GM23248 (cell line): ENCODE measurements around the gene DUSP22. TPM values are rescaled to one million over a fixed set of nuclear protein-coding genes. Genes with fewer than 3 reads are reported as not detected.

Experiments used
- DNase-seq: peaks from one replicate; pipeline ENCODE4 v3.0.0-alpha.2; 2015
- H2AFZ ChIP-seq: fragments of 200-600 bp; sonication (generic); 2 replicates; pipeline ENCODE4 v1.6.1; 2016; ENCODE audit warnings: antibody characterized with exemption
- H3F3A ChIP-seq: fragments of 200-600 bp; sonication (generic); 2 replicates; pipeline ENCODE4 v1.6.1; 2016; ENCODE audit warnings: mild to moderate bottlenecking, antibody characterized with exemption, mixed run types; ENCODE audit not compliant: insufficient read depth
- H3K27ac ChIP-seq: fragments of 200-600 bp; sonication (generic); 2 replicates; pipeline ENCODE4 v1.5.1; 2016; ENCODE audit warnings: mild to moderate bottlenecking
- H3K27me3 ChIP-seq: fragments of 200-600 bp; sonication (generic); replicated peaks from 2 replicates; pipeline ENCODE4 v1.6.1; 2016; ENCODE audit warnings: mild to moderate bottlenecking; ENCODE audit not compliant: insufficient read depth
- H3K36me3 ChIP-seq: fragments of 200-600 bp; sonication (generic); 2 replicates; pipeline ENCODE4 v1.6.1; 2016; ENCODE audit warnings: low read depth, mild to moderate bottlenecking
- H3K4me1 ChIP-seq: fragments of 200-600 bp; sonication (generic); 2 replicates; pipeline ENCODE4 v1.6.1; 2016; ENCODE audit warnings: mild to moderate bottlenecking; ENCODE audit not compliant: insufficient read depth
- H3K4me2 ChIP-seq: fragments of 200-600 bp; sonication (generic); one replicate; pipeline ENCODE4 v1.6.1; 2016; ENCODE audit warnings: mild to moderate bottlenecking; ENCODE audit not compliant: unreplicated experiment
- H3K4me3 ChIP-seq: fragments of 200-600 bp; sonication (generic); 2 replicates; pipeline ENCODE4 v1.5.1; 2016; ENCODE audit warnings: mild to moderate bottlenecking
- H3K79me2 ChIP-seq: fragments of 200-600 bp; sonication (generic); 2 replicates; pipeline ENCODE4 v1.6.1; 2016; ENCODE audit warnings: mild to moderate bottlenecking; ENCODE audit not compliant: insufficient read depth
- H3K9ac ChIP-seq: fragments of 200-600 bp; sonication (generic); 2 replicates; pipeline ENCODE4 v1.6.1; 2016; ENCODE audit warnings: mild to moderate bottlenecking
- H3K9me2 ChIP-seq: fragments of 200-600 bp; sonication (generic); 2 replicates; pipeline ENCODE4 v1.6.1; 2016; ENCODE audit warnings: mixed run types, mild to moderate bottlenecking, moderate library complexity; ENCODE audit not compliant: insufficient read depth
- H3K9me3 ChIP-seq: fragments of 200-600 bp; sonication (generic); one replicate; pipeline ENCODE4 v1.6.1; 2017; ENCODE audit warnings: low read depth
- H4K20me1 ChIP-seq: fragments of 200-600 bp; sonication (generic); 2 replicates; pipeline ENCODE4 v1.6.0; 2016; ENCODE audit not compliant: insufficient read depth
- EZH2 ChIP-seq: fragments of 200-600 bp; sonication (generic); IDR thresholded peaks from 2 replicates; pipeline ENCODE4 v1.6.1; 2018; ENCODE audit warnings: antibody characterized with exemption, mild to moderate bottlenecking; ENCODE audit not compliant: insufficient read depth, poor library complexity, severe bottlenecking
- EZH2phosphoT487 ChIP-seq: fragments of 200-600 bp; sonication (generic); IDR thresholded peaks from 2 replicates; pipeline ENCODE4 v1.6.1; 2018; ENCODE audit warnings: antibody characterized with exemption, moderate library complexity, mild to moderate bottlenecking, low read depth; ENCODE audit not compliant: insufficient read depth
- WGBS, 2 experiments: methylation state at CpG; one replicate each; pipeline ENCODE4 v1.1.6; 2015 to 2017; ENCODE audit warnings: low lambda C conversion rate in 2 of 2, low coverage in 1 of 2; ENCODE audit errors: missing lambda C conversion rate in 2 of 2; 5-methylcytosine and 5-hydroxymethylcytosine counted together
- in situ Hi-C: fragments of 300-500 bp; cut with MboI; formaldehyde crosslinking; loops from 2 replicates; pipeline ENCODE4 v1.15.0; 2020
- polyA plus RNA-seq: library from polyadenylated mRNA; unstranded; fragments of >200 nt; fragmentation: Nextera tagmentation; extraction: Ambion mirVana; gene quantifications from 2 replicates; pipeline ENCODE4 v1.2.1, GENCODE V29; 2016
- total RNA-seq: library from RNA; depleted of rRNA; stranded (reverse); fragments of >200 nt; shearing (Covaris generic); gene quantifications from 2 replicates; pipeline ENCODE4 v1.2.3, GENCODE V29; 2014

Gene DUSP22
- total and polyA plus RNA-seq, 2 experiments from 2014 or later: 12.4 to 15.7 TPM

- H3K27me3 ChIP-seq: no peaks in the 10 kb centered on the region
- H3K9ac ChIP-seq: no peak overlapping the region
- no peak overlapping the region for H2AFZ ChIP-seq
- H3K9me3 ChIP-seq: no peaks in the 10 kb centered on the region
- no peak overlapping the region for H3K27ac ChIP-seq
- H3K4me1 ChIP-seq: no peaks in the 10 kb centered on the region
- H3K9me2 ChIP-seq: no peaks in the 10 kb centered on the region
- WGBS, 2 experiments: 60 to 63% methylated on average over 10 of the region's 10 CpGs
- no peaks in the 10 kb centered on the region for H4K20me1 ChIP-seq
- no peak for DNase-seq
- H3K36me3 ChIP-seq: no peaks in the 10 kb centered on the region
- no peaks in the 10 kb centered on the region for H3F3A ChIP-seq
- in situ Hi-C loops: no loop called here
- no peak for TF ChIP-seq EZH2phosphoT487
- TF ChIP-seq EZH2: no peak
- H3K79me2 ChIP-seq: no peaks in the 10 kb centered on the region
- H3K4me2 ChIP-seq: no peak overlapping the region
- no peak overlapping the region for H3K4me3 ChIP-seq
Measured at GRCh38 chr6:315921-316752, 23.9 kb downstream of the DUSP22 start.

DNA sequence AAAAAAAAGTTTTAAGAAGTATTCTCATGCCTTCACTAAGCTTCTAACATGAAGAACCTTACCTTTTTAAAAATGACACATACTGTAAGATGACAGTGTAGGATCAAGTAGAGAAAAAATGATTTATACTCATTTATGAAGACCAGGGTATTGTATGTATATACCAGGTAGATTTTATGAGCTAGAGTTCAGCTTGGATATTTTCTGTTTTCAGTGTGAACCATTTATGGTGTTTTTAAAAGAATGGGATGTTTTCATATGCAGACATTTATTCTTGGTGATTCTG, 24.4 kb downstream of the DUSP22 start:
- no peak overlapping the region for H3K4me2 ChIP-seq
- no peaks in the 10 kb centered on the region for H3K27me3 ChIP-seq
- H3K9me3 ChIP-seq: no peaks in the 10 kb centered on the region
- H3K79me2 ChIP-seq: no peaks in the 10 kb centered on the region
- no peak for DNase-seq
- H3K36me3 ChIP-seq: no peaks in the 10 kb centered on the region
- no peaks in the 10 kb centered on the region for H3K4me1 ChIP-seq
- H3K9ac ChIP-seq: no peak overlapping the region
- no peak for TF ChIP-seq EZH2
- no peak for TF ChIP-seq EZH2phosphoT487
- no peaks in the 10 kb centered on the region for H4K20me1 ChIP-seq
- in situ Hi-C loops: no loop called here
- no peak overlapping the region for H3K4me3 ChIP-seq
- no peaks in the 10 kb centered on the region for H3F3A ChIP-seq
- no peak overlapping the region for H3K27ac ChIP-seq
- no peak overlapping the region for H2AFZ ChIP-seq
- no peaks in the 10 kb centered on the region for H3K9me2 ChIP-seq

DNA sequence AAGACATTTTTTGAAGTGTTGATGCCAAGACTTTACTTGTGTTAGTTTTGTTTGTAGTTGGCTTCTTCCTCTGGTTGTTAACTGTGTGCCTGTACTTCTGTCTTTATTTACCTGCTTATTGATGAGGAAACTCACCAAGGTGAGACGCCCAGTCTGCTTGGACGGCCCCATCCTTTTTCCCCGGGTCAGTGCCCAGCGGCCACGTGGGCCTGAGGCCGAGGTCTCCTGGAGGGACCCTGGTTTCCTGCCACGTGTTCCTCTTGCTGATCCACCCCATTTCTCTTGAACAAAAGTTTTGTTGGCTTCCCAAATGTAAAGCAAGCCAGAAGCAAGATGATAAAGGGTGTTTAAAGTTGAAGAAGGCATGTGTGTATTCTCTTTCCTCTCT, 24.8 kb downstream of the DUSP22 start:
- Histone ChIP-seq H3K9me3 (no peaks in the 10 kb centered on the region), H3K4me3 (no peak overlapping the region), H4K20me1 (no peaks in the 10 kb centered on the region), H3K4me1 (no peaks in the 10 kb centered on the region), H3K27me3 (no peaks in the 10 kb centered on the region), H3K27ac (no peak overlapping the region), H2AFZ (no peak overlapping the region), H3K79me2 (no peaks in the 10 kb centered on the region), H3K4me2 (no peak overlapping the region), H3K9ac (no peak overlapping the region), H3F3A (no peaks in the 10 kb centered on the region), H3K36me3 (no peaks in the 10 kb centered on the region), H3K9me2 (no peaks in the 10 kb centered on the region)
- no peak for DNase-seq
- in situ Hi-C loops: no loop called here
- 57 to 62% methylated on average over 7 of the region's 7 CpGs for WGBS, 2 experiments
- no peak for TF ChIP-seq EZH2phosphoT487
- no peak for TF ChIP-seq EZH2

GRCh38 chr6:317448-318144, 25.3 kb downstream of the DUSP22 start:
- no peaks in the 10 kb centered on the region for H3K79me2 ChIP-seq
- no peaks in the 10 kb centered on the region for H3K9me2 ChIP-seq
- no peaks in the 10 kb centered on the region for H3K36me3 ChIP-seq
- no peak for DNase-seq
- no peaks in the 10 kb centered on the region for H3K27me3 ChIP-seq
- no peak for TF ChIP-seq EZH2
- no peak for TF ChIP-seq EZH2phosphoT487
- H2AFZ ChIP-seq: no peak overlapping the region
- no peak overlapping the region for H3K9ac ChIP-seq
- no peaks in the 10 kb centered on the region for H3F3A ChIP-seq
- H3K27ac ChIP-seq: no peak overlapping the region
- no peaks in the 10 kb centered on the region for H3K4me1 ChIP-seq
- no peaks in the 10 kb centered on the region for H4K20me1 ChIP-seq
- in situ Hi-C loops: no loop called here
- H3K4me3 ChIP-seq: no peak overlapping the region
- H3K4me2 ChIP-seq: no peak overlapping the region
- H3K9me3 ChIP-seq: no peaks in the 10 kb centered on the region
- WGBS, 2 experiments: 47 to 53% methylated on average over 18 of the region's 18 CpGs
